GM21529 (cell line): Measurements from ENCODE around the gene MMP1.

Experiments
- ATAC-seq: cut with Tn5 transposase; IDR thresholded peaks from one replicate; pipeline ENCODE4 v1.9.1; 2021; ENCODE audit not compliant: unreplicated experiment

The MMP1 gene

DNA sequence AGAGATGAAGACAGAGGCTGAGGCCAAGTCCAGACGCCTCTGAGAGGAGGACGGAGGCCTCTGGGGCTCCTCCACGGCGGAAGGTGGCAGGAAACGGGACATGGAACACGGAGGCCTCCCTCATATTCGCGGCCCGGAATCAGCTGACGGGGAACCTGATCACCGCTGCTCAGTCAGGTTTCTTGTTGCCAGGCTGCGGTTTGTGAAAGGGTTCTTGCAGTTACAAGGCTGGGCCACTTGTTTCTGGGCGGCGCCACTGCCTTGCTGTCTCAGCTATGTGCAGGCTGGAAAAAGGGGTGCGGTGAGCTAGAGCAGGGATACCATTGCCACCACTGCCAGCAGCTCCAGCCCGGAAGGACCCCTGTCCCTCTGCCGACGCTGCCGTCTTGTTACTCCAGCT is 10.0 kb upstream of the MMP1 start:
- no peak for ATAC-seq

DNA sequence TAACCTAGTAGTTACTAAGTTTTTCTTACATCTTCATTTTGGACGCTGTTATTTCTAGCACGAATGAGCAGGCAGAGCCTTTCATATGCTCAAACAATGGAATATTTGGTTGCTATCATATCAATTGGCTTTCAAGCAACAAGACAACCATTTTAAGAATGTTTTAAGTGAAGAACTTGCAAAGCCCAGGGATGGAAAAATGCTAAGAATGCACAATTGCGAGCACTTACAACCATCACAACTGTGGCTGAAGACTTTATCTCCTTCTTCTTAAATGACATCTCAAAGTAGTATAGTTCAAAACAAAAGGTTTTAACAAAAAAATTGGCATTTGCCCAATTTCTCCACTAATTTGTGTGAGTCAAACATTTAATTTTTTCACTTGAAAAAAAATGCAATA is 8.3 kb upstream of the MMP1 start:
- no peak for ATAC-seq

DNA sequence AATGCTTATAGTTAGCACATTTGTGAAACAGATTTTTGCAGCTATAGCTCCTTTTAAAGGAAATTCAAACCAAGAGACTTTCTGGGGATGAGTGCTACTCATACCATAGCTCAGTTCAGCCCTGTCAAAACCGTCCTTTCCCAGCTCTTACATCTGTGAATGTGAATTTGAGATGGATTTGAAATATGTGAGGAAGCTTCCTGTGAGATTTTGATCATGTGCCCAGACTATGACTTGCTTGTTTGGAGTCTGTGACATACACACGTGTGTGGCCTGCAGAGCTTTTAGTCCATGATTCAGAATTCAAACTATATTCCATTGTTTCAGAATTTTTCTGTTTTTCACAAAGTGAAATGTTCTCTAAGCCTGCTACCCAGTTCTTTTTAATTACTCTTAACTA is 4.4 kb upstream of the MMP1 start:
- ATAC-seq = no peak

DNA sequence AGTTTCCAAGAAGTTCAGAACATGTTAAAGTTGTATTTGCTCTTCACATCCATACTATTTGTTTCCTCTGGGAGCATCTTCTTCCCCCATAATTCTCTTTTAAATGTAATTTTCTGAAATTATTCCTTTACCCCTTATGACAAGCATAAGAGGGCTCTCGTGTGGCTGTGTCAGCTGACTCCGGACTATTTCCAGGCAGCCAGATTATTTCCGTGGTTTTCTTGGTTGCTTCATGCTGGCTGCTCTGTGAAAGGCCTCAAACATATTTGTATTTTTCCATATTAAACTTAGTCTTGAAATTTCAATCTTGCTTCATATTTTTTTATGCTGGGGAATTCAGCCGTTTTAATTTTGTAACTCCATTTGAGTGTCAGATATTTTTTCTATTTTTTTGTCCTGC is 2.8 kb upstream of the MMP1 start:
- no peak for ATAC-seq

DNA sequence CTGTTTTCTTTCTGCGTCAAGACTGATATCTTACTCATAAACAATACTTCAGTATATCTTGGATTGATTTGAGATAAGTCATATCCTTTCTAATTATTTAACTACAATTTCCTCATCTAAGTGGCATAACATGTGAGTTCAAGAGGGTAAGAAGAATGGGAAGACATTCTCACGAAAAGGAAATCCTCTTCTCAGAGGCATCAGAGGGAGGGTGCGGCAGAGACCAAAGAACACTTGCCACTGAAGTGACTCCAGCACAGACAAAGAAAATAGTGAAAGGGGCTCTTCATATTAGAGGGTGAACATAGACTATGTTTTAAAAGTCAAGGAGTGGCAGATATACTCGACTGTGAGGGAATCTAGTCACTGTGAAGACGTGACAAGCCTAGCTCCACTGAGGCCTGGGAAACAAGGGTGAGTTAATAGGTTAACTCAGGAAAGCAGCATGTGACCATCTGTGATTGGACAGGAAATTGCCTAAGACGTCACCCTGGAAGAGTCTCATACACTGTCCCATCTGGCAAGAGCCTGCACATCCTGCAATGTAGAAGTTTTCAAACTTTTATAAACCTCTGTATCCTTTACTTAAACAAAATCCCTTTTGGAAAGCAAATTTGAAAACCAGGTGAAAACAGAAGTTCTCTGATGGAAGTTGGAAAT is 1.9 kb upstream of the MMP1 start:
- ATAC-seq = no peak

DNA sequence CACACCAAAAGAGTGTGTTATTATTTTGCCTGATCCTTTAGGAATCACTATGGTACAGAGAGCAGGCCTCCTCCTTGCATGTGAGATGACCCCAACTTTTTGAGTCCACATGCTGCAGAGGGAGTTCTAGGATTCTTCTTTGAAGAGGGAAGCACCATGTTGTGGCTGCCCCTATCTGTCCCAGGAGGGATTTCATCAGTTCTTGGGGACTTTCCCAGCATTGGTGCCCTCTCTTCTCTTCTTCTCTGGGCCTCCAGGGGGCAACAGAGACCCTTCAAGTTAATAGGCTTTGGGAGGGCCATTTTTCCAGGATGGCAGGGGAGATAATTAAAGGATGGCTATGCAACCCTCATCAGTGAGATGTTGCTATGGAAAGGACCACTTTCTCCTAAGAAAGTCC is 3.6 kb downstream of the MMP1 start:
- peak; percentile 99 for ATAC-seq

DNA sequence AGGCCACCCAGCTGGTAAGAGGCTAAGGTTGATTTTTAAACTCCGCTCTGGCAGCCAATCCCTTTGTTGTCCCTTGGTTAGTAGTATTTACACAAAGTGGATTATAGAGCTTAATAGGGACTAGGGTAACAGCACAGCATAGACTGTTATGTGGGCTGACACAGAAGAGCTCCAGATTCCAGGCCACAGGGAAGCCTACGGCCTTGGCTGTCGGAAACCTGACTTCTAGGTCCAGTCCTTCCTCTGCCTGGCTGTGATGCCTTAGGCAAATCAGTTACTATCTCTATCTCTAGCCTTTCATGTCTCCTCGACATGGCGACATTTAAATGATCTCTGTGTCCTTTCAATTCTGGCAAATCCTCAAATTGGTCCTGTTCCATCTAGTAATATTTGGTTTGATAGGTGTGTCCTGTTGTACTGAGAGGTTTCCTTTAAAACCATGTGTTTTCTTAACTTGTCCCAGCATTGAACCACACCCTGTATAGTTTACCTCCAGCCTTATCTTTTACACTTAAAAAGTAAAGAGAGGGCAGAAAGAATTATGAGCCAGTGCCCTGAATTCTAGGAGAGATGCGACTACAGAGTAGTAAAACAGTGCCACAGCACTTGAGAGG is 4.2 kb downstream of the MMP1 start:
- no peak for ATAC-seq

DNA sequence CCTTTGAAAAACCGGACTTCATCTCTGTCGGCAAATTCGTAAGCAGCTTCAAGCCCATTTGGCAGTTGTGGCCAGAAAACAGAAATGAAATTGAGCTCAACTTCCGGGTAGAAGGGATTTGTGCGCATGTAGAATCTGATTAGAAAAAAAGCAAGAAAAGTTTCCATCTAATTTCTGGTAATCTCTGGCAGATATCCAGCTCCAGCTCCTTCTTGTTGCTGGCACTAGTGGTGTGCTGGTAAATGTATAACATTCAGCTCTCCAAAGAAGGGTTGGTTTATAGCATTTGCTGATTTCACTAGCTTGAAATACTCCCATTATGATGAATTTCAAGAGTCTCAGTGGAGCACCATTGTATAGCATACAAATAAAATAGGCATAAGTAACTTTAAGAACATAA is 5.4 kb downstream of the MMP1 start:
- no peak for ATAC-seq

DNA sequence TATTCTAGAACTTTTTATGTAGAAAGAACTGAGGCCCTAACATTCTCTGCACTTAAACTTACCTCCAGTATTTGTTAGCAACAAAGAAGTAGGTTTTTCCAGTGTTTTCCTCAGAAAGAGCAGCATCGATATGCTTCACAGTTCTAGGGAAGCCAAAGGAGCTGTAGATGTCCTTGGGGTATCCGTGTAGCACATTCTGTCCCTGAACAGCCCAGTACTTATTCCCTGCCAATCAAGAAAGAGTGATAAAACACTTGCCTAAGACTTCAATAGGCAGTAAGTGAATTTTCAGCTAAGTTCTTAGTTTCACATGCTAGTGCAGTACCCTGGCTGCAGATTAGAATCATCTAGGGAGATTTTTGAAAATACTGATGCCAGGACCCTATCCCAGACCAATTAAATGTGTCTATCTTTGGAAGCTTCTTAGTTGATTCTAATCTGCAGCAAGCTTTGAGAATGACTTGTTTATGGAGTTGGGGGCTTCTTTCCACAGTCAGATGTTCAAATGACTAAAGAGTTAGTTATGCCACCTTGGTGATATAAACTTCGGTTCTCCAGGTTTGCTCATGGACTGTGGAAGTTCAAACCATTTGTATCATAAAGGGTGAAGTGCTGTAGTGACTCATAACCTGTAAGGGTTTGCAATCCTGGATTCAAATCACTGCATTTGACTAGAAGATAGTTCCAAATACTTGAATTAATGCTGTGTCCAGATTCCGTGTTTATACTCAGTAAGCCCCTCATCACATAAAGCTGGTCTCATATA is 6.5 kb downstream of the MMP1 start:
- no peak for ATAC-seq

DNA sequence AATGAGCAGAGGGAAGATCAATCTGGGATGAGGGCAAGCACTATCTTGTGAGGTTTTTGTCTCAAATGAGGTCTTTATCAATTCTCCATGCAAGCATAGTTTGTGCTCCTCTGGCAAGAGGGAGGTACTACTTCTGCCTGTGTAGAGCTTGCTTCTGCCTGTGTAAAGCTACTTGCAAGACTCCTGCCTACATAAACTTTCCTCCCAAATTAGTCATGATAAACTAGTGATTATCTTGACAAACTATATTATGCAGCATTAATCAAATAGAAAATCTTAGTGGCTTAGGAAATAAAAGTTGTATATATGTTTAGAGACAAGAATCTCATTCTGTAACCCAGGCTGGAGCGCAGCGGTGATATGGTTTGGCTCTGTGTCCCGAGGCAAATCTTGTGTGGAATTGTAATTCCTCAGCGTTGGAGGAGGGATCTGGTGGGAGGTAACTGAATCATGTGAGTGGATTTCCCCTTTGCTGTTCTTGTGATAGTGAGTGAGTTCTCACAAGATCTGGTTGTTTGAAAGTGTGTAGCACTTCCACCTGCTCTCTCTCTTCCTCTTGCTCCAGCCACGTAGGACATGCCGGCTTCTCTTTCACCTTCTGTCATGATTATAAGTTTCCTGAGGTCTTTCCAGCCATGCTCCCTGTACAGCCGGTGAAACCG is 9.5 kb downstream of the MMP1 start:
- ATAC-seq = no peak

DNA sequence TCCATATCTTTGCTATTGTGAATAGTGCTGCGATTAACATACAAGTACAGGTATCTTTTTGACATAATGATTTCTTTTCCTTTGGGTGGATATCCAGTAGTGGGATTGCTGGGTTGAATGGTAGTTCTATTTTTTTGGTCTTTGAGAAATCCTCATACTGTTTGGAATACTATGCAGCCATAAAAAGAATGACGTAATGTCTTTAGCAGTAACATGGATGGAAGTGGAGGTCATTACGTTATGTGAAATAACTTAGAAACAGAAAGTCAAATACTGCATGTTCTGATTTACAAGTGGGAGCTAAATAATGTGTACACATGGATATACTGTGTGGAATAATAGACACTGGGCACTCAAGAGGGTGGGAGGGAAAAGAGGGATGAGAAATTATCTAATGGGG is 13.6 kb downstream of the MMP1 start:
- ATAC-seq = no peak

DNA sequence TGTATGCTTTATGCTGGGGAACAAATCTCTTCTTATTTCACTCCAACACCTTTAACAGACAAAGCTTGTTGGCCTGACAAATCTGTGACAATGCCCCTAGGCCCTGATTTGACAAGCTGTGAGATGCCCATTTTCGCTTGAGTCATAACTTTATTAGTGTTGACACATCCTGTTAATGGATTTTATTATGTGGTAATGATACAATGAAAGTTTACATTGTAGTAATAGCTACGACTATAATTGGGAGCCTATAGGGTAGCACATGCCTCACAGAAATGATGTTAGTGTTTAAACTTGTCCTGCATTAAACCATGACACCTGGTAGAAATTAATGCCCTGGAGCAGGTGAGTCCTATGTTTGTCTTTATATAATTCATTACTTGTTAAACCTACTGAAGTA is 14.2 kb downstream of the MMP1 start:
- ATAC-seq = no peak

DNA sequence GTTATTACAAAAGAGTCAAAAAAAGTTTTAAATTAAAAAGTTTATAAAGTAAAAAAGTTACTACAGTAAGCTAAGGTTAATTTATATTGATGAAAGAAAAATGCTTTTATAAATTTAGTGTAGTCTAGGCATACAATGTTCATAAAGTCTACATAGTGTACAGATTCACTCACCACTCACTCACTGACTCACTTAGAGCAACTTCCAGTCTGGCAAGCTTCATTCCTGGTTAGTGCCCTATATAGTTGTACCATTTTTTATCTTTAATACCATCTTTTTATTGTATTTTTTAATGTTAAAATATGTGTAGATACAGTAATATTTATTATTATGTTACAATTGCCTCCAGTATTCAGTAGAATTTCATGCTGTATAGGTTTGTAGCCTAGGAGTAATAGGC is 14.9 kb downstream of the MMP1 start:
- ATAC-seq = no peak

DNA sequence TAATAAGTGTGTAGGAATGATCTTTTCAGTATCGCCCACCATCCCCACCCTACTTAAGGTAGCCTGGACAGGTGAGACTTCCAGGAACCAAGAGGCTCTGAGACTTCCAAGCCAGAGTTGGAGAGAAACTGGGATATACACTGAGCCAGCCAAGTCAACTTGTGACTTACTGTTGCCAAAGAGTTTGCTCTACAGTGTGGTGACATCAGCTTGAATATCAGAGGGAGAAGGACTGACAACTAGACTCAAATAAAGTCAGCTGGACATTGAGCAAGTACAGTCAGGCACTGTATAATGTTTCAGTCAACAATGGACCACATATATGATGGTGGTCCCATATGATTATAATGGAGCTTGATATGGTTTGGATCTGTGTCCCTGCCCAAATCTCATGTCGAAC is 16.3 kb downstream of the MMP1 start:
- ATAC-seq = no peak

DNA sequence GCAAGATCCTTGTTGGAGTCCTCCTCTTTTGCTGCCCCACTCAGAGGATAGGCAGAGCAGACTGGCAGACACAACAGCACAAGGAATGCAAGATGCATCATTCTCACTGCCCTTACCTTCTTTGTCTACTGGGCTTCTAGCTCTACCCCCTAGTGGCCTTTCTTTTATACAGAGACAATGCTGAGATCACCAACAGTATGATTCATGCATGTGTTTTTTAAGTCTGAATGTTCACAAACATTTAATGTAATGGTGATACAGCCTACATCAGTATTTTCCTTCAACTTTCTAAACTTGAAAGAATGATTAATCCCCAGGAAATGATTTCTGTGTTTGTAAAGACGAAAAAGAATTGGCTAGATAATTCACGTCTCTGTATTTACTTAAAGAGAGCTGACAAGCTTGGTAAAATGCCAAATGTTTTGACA is 17.5 kb downstream of the MMP1 start, which contains the start of gene MMP10:
Gene MMP10 (minus strand): TSS at position 138 of the 428 bp plus-strand sequence. CDS start 37 bp downstream, at position 101.
- no peak for ATAC-seq

DNA sequence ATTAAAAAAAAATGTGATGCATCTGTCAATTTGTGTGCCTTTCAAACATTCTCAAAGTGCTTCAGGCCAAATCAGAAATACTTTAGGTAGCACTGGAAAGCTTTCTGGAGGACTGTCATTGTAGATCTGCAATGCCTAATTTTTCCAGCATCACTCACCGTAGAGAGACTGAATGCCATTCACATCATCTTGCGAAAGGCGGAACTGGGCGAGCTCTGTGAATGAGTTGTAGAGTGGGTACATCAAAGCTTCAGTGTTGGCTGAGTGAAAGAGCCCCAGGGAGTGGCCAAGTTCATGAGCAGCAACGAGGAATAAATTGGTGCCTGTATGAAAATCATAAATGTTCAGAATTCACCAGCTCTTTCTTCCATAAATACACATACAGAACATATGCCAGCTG is 21.5 kb downstream of the MMP1 start:
- ATAC-seq = no peak

DNA sequence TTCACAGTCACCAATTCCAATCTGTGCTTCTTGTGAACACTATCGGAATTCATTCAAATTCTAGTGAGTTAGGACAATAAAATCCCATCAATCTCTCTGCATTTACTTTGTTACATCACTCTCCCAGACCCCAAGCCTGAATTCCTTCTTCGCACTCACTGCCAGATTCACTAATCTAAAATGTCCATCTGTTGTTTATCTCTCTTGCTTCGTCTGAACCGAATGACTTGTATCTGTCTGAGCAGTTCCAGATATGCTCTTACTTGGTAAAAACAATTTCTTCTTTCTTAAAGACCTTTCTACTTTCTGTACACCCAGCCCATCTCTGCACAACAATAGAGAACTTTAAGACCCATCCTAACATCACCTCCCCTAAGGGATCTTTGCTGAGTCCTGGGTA is 24.6 kb downstream of the MMP1 start:
- no peak for ATAC-seq

DNA sequence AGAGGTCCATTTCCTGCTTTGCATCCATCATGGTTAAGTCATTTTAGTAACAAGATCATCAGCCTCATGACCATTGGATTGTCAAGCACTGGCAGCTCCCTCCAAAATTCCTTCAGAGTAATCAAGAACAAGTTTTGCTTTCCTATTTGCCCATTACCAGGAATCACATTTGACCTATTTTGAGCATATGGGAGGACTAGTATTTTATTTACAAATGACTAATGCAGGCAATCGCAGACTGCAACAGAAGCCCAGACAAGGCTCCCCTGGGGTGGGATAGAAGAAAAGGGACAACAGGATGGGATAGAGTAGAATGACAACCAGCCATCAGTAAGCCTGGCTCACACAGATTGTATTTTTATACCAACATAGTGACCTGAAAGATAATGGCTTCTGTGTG is 26.6 kb downstream of the MMP1 start:
- ATAC-seq = no peak

DNA sequence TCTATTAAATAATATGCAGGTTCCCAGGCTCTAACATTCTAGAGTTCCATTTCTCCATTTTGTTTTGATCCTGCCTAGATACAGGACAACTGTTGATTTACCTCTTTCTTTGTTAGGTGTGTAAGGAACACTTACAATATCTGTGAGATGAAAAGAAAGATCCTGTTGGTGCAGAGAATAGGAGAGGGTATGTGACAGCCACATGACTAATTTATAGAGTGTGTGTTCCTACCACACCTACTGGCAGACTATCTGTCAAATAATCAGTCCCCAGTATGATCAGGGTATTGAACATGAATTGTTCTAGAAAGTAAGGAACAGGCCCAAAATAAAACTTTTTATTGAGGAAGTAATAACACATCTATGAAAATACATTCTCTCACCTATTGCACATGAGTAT is 27.8 kb downstream of the MMP1 start:
- ATAC-seq = no peak

DNA sequence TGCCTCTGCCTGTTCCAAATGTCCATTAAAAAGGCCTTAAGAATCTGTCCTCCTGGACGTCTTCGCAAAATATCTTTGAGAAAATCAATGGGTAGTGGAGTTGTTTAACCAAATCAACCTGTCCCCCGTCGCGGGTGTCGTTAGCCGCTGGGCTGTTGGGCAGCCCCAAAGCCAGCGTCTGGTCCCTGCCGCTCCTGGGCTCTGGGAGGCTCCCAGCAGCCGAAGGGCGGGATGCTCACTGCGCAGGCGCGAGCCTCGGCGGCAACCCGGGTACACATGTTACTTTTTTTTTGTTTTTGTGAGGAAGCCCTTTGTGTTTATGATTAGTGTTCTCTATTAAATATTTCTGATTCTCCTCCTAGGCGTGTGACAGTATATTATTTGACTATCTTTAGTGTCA is 30.2 kb downstream of the MMP1 start:
- no peak for ATAC-seq

DNA sequence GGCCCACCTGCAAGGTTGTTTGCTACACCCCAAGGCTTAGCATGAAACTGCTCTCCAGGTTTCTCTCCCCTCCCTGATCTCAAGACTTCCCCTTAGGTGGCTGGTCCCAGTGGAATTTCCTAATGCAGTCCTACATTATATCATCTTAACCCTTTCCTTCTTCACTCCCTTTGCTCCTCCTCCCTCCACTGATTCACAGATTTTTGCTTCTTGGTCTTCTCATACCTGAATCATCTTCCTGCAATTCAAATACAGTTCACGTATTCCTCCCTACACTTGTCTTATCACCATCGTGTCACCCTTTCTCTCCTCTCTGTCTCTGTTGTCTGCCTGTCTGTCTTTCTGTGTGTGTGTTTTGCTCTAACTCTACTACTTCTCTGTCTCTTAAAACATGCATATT is 34.5 kb downstream of the MMP1 start:
- no peak for ATAC-seq

DNA sequence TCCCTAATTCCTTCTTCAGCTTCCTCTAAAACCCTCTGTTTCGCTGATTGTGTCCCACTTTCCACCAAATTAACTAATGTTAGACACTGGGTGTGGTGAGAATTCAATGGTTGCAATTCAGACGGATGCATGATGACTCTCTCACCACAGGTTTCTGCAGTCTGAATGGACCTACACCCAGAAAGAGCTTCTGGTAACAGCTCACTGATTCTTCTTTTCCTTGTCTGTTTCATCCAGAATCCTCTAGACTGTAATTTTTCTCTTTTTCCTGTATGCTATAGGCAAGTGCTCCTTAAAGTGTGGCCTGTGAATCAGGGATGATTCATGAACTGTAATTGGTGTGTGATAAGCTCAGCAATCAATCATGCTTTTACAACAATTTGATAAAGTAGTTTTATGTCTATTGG is 35.6 kb downstream of the MMP1 start:
- no peak for ATAC-seq
